Neural cell (in vitro differentiated cells): ENCODE results near the gene MEIS3.

Source experiments
- EP300 ChIP-seq: fragments of 450-650 bp; conservative IDR thresholded peaks from 2 replicates; pipeline ENCODE4 v1.6.1; 2014; ENCODE audit warnings: antibody characterized with exemption, mild to moderate bottlenecking, moderate library complexity; ENCODE audit not compliant: poor library complexity, severe bottlenecking
- EZH2 ChIP-seq: fragments of 200-600, 300-800 bp; shearing (Covaris generic), sonication (generic); IDR thresholded peaks from 2 replicates; pipeline ENCODE4 v1.6.1; 2014; ENCODE audit warnings: antibody characterized with exemption, low read length, borderline replicate concordance, mild to moderate bottlenecking; ENCODE audit not compliant: insufficient read depth, poor library complexity, severe bottlenecking
- MXI1 ChIP-seq: fragments of 450-650 bp; conservative IDR thresholded peaks from 2 replicates; pipeline ENCODE4 v1.6.1; 2014; ENCODE audit warnings: antibody characterized with exemption, mild to moderate bottlenecking; ENCODE audit not compliant: poor library complexity, severe bottlenecking
- POLR2AphosphoS5 ChIP-seq: IDR thresholded peaks from 2 replicates; pipeline ENCODE4 v1.6.1; 2012
- RAD21 ChIP-seq: fragments of 450-650 bp; conservative IDR thresholded peaks from 2 replicates; pipeline ENCODE4 v1.6.1; 2014; ENCODE audit warnings: antibody characterized with exemption, mild to moderate bottlenecking, moderate library complexity
- REST ChIP-seq: IDR thresholded peaks from 2 replicates; pipeline ENCODE4 v1.6.1; 2012; ENCODE audit warnings: borderline replicate concordance
- TAF1 ChIP-seq: IDR thresholded peaks from 2 replicates; pipeline ENCODE4 v1.6.1; 2012; ENCODE audit warnings: low read depth
- TF ChIP-seq, protein P1 (sequence below): fragments of 450-650 bp; IDR thresholded peaks from 2 replicates; pipeline ENCODE4 v1.5.1; 2014; ENCODE audit warnings: antibody characterized with exemption, mild to moderate bottlenecking, moderate library complexity; ENCODE audit not compliant: poor library complexity, severe bottlenecking

DNA sequence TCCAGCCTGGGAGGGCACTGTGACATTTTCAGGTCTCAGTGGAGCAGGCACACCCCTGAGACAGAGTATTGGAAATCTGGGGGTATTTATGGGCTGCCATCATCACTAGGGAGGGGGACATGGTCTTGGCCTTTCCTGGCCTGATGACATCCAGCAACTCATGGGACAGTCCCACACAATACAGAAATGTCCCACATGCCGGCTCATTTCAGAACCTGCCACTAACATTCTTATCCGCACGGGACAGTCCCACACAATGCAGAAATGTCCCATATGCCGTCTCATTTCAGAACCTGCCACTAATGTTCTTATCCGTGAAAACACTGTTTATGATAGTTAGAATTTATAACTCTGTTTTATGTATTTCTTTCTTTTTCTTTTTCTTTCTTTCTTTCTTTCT, 42.5 kb upstream of the MEIS3 start:
- TF ChIP-seq, protein P1, sequence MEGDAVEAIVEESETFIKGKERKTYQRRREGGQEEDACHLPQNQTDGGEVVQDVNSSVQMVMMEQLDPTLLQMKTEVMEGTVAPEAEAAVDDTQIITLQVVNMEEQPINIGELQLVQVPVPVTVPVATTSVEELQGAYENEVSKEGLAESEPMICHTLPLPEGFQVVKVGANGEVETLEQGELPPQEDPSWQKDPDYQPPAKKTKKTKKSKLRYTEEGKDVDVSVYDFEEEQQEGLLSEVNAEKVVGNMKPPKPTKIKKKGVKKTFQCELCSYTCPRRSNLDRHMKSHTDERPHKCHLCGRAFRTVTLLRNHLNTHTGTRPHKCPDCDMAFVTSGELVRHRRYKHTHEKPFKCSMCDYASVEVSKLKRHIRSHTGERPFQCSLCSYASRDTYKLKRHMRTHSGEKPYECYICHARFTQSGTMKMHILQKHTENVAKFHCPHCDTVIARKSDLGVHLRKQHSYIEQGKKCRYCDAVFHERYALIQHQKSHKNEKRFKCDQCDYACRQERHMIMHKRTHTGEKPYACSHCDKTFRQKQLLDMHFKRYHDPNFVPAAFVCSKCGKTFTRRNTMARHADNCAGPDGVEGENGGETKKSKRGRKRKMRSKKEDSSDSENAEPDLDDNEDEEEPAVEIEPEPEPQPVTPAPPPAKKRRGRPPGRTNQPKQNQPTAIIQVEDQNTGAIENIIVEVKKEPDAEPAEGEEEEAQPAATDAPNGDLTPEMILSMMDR: no peak
- TF ChIP-seq POLR2AphosphoS5 (no peak), RAD21 (no peak), EZH2 (no peak), REST (no peak), EP300 (no peak), MXI1 (no peak), TAF1 (no peak)
